Activated gamma-delta T cell (primary cell): ENCODE data around the gene FMNL1.

Experiments
- DNase-seq: peaks from one replicate; lab custom pipeline; 2025; lab: John Stamatoyannopoulos, UW

Gene FMNL1

DNA sequence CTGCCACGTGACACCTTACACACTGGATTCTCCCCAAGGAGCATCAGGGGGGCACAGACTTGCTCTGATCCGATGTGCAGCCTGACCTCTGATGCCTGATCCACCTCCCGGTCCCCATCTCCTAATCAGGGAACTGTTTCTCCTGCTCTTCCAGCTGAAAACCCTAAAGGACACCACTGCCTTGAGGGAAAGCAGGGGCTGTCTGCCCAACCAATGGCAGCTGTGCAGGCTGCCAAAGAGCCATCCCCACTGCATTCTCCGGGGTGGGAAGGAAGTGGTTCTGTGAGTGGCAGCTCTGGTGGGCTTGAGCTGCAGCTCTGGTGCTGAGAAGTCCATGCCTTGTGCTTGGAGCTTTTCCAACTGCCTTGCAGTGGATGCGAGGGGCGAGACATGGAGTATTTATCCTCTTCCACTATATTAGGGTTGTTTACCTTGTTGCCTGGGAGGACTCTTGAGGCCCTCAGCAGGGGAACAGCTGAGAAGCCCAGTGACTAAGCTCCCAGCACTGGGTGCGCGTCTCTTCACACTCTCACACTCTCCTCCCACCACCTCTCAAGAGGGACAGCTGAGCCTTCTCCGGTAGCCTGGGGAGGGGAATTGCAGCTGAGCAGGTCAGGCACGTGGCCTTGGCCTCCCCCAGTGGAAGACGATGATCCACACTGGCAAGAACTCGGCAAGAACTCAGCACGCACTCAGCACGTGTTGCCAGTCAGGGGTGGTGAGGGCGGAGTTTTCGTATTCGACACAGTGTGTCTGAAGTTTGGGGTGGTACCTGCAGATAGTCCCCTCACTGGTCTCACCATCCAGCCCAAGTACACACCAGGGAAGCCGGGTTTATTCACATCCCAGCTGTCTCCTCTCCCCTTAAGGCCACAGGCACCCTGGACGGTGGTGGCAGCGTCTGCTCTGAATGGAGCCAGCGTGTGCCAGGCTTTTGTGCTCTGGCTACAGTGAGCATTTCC is 61.3 kb downstream of the FMNL1 start:
- no peak for DNase-seq

DNA sequence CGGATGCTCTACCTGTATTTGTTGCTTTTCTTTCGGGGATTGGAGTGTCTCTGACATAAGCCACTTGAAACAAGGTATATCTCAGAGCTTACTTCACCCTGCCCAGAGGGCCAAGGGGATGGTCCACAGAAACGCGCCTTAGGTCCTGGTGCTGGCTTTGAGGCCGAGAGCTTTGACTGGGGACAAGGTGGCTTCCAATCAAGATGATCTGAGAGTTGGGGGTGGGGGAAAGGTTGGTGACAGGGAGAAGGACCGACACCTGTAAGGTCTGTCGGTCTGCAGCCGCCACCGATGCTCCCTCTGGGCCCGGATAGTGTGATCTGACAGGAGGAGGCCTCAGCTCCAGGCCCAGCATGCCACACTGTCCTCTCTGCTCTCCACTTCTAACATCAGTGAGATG is 62.0 kb downstream of the FMNL1 start:
- DNase-seq = no peak

DNA sequence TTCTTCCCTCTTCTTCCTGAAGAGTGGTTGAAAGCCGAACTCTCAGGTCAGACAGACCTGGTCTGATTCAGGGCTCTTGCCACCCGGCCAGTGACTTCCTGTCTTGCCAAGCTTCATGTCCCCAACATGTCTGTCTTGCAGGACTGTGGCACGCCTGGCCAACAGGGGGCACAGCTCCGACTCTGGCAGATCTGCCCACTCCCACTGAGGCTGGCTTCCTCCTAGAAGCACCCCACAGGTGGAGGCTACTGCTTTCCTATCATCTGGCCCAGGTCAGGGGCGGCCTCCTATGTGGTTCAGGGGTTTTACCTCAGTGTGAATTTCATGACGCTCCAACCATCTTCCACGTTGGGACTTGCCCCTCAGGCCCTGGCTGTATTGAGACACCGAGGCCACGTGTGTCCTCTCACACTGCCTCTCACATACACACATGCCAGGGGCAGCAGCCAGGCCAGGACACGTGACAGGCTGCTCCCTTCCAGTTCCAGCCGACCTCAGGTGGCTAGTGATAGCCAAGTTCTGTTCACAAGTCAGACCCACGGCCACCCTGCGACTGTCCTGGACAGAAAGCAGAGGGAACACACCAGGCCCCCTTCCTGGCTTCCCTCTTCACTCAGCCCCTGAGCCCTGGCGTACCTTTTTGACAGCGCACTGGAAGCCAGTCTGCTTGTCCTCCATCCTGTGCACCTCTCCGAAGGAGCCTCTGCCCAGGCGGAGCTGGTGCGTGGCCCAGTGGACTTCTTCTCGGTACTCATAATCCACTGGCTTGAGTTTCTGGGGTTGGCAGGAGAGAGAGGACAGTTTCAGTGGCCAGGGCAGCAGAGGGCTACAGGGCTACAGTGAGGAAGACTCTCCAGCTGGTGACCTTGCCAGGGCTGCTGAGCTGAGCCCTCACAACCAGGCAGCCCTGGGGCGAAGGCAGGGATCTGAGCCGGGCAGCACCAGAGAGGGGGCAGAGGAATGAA is 62.8 kb downstream of the FMNL1 start:
- no peak for DNase-seq

DNA sequence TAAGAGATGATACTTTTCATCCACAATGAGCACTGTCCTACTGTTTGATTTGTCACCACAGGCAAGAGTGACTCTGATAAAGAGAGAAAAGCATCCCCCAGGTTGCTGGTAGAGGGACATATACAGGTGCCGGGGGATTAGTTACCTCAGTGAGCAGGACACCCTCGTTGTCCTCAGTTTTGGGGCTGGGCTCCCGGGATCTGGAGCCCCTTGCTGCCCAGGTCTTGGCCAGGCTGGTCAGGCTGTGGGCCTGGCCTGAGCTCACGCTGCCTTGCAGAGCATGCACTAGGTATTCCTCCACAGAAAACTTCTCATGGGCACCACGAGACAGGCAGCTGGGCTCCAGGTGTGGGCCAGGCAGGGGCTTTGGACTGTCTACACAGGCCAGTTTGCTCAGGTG is 64.6 kb downstream of the FMNL1 start:
- DNase-seq = no peak

DNA sequence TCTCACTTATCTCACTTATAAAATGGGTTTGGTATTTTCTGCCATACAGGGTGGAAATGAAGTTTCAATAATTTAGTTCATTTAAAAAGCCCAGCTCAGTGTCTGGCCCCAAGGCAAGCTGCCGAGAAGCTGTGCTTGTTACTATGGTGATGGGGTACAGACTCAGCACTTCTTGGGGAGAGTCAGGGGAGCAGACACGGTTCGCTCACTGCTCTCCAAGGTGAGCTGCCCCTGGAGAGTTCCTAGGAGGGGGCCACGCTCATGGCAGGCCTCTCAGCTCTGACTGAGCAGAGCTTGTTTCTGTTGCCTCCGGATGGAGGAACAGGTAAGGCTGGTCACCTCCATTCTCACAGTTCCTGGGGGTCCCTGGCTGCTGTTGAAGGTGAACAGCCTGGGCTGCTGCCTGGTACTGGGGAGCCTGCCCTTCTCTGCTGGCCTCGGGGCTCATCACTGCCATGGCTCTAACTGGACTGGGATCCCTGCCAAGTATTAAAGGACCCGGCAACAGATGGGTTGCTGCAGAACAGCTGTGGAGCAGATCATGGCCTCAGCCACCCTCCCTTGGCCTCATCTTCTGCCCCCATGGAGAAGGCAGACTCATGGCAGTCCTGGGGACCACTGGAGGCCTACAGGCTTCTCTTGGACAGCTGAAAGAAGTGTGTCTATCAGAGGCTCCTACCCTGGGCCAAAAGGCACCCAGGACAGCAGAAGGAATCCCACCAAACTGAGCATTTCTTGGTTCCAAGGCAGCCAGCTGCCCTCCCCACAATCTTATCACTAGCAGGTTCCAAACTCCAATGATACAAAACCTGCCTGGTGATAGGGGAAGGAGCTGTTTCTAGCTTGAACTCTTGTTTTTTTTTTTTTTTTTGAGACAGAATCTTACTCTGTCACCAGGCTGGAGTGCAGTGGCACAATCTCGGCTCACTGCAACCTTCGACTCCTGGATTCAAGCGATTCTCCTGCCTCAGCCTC is 66.1 kb downstream of the FMNL1 start:
- DNase-seq = no peak

DNA sequence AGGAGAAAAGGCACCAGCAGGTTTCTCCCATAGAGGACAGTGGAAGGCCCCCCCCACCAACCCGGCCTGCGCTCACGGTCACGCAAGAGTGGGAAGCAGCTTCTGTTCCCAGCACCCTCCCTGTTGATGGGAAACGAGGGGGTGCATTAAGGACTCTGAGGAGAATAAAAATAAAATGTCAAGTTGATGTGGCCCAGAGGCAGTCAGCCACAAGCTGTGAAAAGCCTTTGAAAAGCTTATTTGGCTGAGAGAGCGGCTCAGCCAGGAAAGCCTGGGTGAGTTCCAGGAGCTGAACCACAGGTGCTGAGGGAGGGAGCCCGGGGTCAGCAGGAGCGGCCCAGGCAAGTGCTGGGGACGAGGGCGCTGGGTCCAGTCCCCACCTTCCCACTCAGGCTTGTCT is 67.1 kb downstream of the FMNL1 start:
- no peak for DNase-seq

DNA sequence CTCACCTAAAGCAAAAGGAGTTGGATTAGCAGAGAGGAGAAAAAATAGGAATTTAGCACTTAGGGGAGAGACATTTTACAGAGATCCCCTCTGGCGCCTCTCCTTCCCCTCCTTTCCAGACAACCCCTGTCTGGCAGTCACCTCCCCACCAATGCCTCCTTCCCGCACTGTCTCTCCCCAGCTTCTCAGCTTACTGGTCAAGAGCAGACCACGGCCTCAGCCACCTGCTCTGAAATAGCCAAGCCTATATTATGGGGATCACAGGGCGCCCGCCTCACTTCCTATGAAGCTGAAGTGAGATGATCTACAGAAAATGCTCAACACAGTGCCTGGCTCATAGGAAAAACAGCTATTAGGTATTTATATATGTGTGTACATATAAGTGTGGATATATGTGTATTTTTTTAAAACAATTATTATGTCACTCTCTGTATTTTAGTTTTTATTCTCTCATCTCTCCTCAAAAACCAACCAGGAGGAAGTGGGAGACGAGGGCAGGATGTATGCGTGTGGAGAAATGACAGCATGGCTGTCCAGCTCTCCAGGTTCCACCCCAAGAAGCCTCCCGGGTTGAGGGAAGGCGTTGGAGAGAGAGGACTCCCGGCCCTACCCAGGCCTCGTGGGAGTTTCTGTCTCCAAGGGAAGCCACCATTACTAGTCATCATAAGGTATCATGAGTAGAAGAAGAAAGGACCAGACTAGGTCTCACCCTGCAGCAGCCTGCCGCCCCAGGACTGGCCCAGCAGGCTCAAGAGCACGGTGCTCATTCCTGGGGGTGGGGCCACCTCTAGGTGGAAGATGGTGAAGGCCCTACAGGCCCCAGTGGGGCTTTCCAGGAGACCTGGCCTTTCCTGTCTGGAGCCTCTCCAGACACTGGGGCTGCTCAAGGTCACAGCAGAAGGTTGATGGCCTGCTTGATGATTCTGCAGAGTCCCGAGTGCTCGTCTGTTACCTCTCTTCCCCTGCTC is 67.9 kb downstream of the FMNL1 start:
- no peak for DNase-seq

DNA sequence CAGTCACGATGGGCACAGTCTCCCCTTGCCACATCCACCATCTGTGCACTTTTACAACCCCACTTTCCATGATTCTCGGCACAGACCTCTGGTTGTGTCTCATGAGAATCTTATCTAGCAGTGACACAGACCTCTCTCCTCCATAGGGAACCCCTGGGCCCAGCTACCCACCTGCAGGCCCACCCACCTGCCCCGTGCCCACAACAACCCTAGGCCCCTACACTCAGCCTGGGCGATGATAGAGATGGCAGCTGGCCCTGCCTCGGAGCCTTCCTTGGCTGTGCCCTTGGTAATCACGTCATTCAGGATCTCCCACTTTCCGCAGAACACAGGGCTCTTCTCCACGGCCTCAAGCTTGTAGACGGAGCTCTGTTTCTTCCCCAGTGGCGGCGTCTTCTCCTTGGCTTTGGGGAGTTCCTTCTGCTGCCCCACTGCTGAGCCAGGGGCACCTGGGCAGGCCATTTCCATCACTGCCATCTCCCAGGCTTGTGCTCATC is 68.6 kb downstream of the FMNL1 start:
- DNase-seq = no peak

DNA sequence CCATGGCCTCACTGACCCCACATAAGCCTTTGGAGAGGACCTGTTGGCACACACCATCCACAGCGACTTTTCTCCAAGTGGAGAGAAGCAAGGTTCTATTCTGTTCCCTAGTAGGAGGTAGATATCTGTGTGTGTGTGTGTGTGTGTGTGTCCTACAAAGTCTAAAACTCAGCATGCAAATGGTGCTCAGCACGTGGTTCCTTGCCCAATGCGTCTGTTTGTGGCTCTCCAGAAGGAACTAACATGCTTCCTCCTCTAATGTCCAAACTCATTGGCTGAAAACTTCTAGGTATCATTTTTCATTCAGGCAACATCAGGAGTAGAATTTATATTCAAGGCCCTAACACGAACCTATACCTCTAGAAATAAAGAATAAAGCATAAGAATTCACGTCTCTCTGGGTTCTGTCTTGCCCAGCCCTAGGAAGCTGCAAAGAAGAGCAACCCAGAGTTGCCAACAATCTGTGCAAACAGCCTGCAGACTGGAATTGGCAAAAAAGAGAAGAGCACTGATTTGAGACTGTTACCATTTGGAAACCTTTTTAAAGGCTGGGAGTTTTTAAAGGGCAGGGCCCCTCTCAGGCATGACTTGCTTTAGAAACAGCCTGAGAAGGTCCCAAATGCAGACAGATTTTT is 69.6 kb downstream of the FMNL1 start:
- no peak for DNase-seq

DNA sequence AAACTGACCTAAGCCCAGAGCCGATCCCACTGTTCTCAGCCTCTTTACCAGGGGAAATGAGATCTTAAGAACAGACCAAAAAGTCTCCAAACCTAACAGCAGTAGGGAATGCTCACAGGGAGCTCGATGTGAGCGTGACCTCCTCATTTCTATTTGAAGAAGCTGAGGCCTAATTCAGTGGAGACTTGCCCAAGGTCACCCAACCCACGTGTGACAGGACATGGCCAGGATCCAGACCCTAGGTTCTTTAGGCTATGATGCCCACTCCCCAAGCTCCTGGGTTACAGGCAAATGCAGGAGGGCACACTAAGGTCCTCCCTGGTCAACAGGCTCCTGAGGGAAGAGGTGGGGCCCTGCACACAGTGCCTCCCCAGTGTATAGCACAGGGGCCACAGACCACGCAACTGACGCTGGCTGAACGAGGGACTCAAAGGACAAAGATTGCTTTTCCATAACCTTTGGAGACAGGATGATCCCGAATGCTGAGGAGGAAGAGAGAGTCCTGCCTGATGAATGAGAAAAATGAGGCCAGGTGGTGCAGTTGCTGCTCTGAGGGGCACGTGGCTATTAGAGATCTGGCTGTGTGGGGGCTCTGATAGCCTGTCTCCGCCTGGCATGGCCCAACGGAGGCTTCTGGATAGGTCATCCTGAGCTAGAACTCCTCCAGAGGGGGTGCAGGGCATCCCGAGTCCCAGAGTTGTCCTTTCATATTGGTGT is 71.2 kb downstream of the FMNL1 start:
- DNase-seq = no peak

DNA sequence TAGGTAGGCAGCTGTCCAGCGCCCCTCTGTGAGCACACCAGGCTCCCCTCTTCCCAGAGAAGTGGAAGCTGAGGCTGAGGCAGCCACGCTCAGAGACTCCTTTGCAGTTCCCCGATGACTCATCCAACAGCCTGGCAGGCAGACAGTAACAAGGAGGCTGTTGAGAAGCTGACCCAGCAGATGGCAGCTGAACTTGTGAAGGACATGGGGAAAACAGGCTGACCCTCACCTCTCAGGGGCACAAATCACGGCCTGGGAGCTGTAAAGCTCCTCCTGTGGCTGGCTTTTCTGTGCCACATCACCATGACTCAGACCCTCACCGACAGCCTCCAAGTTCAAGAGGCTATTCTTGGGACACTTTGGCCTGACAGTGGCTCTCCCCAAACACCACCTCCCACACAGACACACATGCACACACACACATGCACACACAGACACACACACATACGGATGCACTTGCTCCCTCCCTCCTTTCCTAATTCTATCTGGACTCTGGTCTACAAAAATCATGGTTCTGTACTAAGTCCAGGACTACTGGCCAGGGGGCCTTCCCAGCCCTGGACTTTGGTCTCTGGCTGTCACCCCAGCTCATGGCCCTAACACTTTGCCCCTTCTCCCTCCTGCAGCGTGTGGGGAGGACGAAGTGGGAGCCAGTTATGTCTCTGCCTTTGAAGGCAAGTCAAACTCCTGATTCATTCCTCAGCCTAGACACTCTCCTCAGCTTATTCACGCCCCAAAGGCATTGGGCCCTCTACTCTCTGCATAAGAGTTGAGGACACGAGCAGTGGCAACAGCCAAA is 71.9 kb downstream of the FMNL1 start:
- no peak for DNase-seq

DNA sequence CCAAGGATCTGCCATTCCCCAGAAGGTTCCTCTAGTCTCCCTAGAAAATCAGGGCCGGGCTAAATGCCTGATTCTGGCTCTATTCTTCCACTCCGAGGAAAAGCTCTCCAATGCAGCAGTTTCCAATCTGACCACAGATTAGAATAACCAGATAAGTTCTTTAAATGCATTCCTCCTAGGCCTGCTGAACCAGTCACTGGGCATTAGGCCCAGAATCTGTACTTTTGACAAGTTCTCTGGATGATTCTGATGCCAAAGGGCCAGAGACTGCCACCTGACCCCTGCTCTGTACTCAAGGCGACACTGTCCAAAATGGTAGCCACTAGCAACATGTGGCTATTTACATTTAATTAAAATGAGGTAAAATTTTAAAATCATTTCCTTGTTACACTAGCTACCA is 72.8 kb downstream of the FMNL1 start:
- DNase-seq = no peak

DNA sequence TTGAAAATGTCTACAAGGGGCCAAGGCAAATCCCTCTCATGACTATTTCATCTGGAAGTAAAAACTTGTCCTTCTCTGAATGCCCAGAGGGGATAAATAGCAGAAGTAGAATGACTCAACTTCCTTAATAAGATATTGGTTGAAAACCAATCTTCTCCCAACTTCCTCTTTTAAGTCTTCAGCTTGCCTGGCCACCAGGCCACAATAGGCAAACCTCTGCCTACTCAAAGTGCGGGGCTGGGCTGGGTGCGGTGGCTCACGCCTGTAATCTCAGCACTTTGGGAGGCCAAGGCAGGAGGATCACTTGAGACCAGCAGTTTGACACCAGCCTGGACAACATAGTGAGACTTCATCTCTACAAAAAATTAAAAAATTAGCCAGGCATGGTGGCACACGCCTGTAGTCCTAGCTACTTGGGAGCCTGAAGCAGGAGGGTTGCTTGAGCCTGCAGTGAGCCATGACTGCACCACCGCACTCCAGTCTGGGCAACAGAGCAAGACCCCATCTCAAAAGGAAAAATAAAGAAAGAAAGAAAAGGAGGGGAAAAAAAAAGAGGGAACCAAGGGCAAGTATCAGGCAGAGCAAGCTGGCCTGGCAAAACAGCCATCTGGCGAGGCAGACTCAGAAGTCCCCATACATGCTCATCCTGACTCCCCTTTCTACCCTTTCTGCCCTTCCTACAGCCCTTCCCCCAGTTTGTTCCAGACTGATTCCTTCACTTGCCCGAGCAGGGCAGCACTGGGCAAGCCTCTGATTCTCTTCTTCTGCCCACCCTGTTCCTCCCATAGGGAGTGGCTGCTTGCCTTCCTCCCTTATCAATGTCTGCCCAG is 74.5 kb downstream of the FMNL1 start:
- no peak for DNase-seq

DNA sequence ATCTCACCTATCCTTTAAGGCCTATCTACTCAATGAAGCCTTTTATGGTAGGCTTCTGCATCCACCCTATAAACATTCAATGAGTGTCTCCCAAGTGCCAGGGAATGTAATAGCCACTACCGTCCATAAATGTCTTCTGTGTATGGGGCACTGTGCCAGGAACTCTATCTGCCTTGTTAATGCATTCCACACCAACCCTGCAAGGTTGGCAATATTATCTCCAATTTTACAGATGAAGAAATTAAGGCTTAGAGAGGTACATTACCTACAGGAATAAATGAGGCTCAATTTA is 75.1 kb downstream of the FMNL1 start:
- DNase-seq = no peak
